Ishikawa (cell line): ENCODE data around the gene GPT2.

Source experiments
- CEBPB ChIP-seq: IDR thresholded peaks from 2 replicates; pipeline ENCODE4 v1.6.1; 2012
- CREB1 ChIP-seq: IDR thresholded peaks from 2 replicates; pipeline ENCODE4 v1.6.1; 2012; ENCODE audit warnings: low read depth
- EGR1 ChIP-seq: IDR thresholded peaks from 2 replicates; pipeline ENCODE4 v1.6.1; 2012
- EP300 ChIP-seq: IDR thresholded peaks from 2 replicates; pipeline ENCODE4 v1.6.1; 2012; ENCODE audit warnings: borderline replicate concordance
- FOXM1 ChIP-seq: IDR thresholded peaks from 2 replicates; pipeline ENCODE4 v1.6.1; 2012; ENCODE audit warnings: low read depth, borderline replicate concordance
- NFIC ChIP-seq: IDR thresholded peaks from 2 replicates; pipeline ENCODE4 v1.6.1; 2012
- RAD21 ChIP-seq: IDR thresholded peaks from 2 replicates; pipeline ENCODE4 v1.6.1; 2012; ENCODE audit warnings: low read depth
- TAF1 ChIP-seq: IDR thresholded peaks from 2 replicates; pipeline ENCODE4 v1.6.1; 2012; ENCODE audit warnings: low read depth, mild to moderate bottlenecking
- TCF12 ChIP-seq: IDR thresholded peaks from 2 replicates; pipeline ENCODE4 v1.6.1; 2012; ENCODE audit warnings: low read depth
- TEAD4 ChIP-seq: IDR thresholded peaks from 2 replicates; pipeline ENCODE4 v1.6.1; 2012
- YY1 ChIP-seq: IDR thresholded peaks from 2 replicates; pipeline ENCODE4 v1.6.1; 2012; ENCODE audit warnings: low read depth
- ZBTB7A ChIP-seq: IDR thresholded peaks from 2 replicates; pipeline ENCODE4 v1.6.1; 2012; ENCODE audit warnings: low read depth
- TF ChIP-seq, protein P1 (sequence below): IDR thresholded peaks from 2 replicates; pipeline ENCODE4 v1.6.1; 2012
- TF ChIP-seq, protein P2 (sequence below): IDR thresholded peaks from 2 replicates; pipeline ENCODE4 v1.6.1; 2012; ENCODE audit warnings: low read depth, mild to moderate bottlenecking
- TF ChIP-seq, protein P3 (sequence below): IDR thresholded peaks from 2 replicates; pipeline ENCODE4 v1.6.1; 2012

Gene GPT2

DNA sequence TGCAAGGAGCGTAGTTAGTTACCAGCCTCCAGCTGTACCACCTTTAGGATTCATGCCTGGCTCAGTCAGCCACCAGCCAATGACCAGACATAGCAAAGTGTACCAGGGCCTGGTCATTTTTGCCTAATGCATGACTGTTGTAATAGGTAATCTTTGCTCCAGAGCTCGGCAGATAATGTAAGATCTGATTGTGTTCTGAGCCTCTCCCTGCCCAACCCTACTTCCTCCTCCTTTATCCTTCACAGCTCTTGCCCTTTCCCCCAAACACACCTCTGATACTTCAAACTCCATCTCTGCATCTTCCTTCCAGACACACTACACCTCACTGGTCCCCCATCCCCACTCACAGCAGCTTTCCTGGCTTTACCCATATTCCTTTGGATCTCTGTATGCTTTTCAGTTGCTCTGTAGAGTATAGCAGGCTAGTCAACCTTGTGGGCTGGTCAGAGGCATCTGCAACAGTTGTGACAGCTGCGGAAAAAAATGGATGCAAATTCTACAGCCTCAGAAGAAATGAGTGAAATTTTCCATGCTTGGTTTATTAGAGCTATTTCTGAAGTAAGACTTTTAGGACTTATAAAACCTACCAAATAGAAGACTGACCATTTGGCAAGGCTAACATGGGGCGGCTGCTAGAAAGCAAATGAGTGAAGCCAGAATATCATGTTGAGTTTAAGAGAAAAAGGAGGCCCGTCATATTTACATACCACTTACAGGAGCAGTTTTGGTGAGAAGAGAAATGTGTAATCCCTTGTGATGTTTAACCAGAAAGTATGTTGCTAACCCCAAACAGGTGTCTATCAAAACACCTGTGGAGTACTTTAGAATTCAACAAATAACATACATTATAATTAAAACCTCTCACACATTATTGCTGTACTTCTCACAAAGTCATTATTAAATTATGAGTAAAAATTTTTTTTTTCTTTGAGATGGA, 33.3 kb upstream of the GPT2 start:
- TF ChIP-seq FOXM1 (no peak), TCF12 (no peak), YY1 (no peak), RAD21 (no peak), ZBTB7A (no peak), CEBPB (no peak), EP300 (no peak), TEAD4 (no peak), CREB1 (no peak), TAF1 (no peak), EGR1 (no peak), NFIC (no peak)
- TF ChIP-seq, protein P1, sequence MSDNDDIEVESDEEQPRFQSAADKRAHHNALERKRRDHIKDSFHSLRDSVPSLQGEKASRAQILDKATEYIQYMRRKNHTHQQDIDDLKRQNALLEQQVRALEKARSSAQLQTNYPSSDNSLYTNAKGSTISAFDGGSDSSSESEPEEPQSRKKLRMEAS = no peak
- TF ChIP-seq, protein P2, sequence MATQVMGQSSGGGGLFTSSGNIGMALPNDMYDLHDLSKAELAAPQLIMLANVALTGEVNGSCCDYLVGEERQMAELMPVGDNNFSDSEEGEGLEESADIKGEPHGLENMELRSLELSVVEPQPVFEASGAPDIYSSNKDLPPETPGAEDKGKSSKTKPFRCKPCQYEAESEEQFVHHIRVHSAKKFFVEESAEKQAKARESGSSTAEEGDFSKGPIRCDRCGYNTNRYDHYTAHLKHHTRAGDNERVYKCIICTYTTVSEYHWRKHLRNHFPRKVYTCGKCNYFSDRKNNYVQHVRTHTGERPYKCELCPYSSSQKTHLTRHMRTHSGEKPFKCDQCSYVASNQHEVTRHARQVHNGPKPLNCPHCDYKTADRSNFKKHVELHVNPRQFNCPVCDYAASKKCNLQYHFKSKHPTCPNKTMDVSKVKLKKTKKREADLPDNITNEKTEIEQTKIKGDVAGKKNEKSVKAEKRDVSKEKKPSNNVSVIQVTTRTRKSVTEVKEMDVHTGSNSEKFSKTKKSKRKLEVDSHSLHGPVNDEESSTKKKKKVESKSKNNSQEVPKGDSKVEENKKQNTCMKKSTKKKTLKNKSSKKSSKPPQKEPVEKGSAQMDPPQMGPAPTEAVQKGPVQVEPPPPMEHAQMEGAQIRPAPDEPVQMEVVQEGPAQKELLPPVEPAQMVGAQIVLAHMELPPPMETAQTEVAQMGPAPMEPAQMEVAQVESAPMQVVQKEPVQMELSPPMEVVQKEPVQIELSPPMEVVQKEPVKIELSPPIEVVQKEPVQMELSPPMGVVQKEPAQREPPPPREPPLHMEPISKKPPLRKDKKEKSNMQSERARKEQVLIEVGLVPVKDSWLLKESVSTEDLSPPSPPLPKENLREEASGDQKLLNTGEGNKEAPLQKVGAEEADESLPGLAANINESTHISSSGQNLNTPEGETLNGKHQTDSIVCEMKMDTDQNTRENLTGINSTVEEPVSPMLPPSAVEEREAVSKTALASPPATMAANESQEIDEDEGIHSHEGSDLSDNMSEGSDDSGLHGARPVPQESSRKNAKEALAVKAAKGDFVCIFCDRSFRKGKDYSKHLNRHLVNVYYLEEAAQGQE = no peak
- TF ChIP-seq, protein P3, sequence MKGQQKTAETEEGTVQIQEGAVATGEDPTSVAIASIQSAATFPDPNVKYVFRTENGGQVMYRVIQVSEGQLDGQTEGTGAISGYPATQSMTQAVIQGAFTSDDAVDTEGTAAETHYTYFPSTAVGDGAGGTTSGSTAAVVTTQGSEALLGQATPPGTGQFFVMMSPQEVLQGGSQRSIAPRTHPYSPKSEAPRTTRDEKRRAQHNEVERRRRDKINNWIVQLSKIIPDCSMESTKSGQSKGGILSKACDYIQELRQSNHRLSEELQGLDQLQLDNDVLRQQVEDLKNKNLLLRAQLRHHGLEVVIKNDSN = no peak

DNA sequence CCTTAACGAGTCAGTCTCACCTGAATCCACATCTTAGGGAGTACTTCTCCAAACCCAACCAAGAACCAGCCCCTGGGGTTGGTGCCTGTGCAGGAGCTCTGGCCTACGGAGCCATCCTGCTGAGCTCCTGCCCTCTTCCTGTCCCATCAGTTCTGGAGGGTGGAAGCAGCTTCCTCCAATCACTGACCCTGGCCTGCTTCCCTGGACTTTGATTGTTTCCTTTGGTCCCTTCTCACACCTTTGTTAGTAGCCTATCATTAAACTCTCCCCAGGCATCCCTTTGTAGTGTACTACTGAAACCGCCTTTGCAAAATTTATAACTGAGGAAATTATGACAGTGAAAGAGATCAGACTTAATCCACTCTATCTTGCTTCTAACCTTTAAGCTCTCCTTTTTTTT, 32.0 kb upstream of the GPT2 start:
- TF ChIP-seq EP300 = no peak
- no peak for TF ChIP-seq CREB1
- TF ChIP-seq YY1 = no peak
- TF ChIP-seq, protein P3 = no peak
- TF ChIP-seq TEAD4 = no peak
- no peak for TF ChIP-seq EGR1

DNA sequence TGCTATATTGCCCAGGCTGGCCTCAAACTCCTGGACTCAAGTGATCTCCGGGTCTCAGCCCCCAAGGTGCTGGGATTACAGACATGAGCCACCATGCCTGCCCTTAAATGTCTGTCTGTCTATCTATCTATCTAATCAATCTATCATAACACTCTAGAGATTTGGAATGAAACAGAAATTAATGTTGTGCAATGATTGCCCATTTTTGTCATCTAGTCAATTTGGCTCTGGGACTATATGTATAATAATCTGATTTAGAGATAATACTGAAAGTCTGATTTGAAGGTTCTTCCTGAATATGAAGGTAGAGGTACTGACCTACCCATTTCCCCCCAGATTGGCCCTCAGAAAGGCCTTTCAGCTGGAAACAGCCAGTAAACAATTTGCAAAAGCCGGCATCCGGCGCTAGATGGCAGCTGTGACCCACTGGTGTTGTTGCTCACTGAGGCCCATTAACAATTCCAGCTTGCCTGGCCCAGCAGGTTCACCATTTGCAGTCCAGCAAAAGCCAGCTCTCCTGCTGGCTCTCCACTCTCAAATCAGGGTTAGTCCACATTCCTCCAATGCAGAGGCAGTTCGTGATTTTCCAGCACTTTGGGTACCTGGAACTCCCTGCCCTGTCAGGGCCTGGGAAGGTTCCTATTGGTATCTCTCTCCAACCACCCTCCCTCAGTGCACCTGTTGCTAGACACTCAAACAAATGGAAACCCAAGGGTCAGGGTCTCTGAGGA, 30.3 kb upstream of the GPT2 start:
- no peak for TF ChIP-seq CEBPB
- TF ChIP-seq TEAD4 = no peak; the same call in 1 of the 2 replicates
- no peak for TF ChIP-seq FOXM1
- no peak for TF ChIP-seq YY1
- TF ChIP-seq RAD21 = peak; percentile 94
- TF ChIP-seq CREB1 = no peak
- TF ChIP-seq EGR1 = no peak
- TF ChIP-seq EP300 = no peak

DNA sequence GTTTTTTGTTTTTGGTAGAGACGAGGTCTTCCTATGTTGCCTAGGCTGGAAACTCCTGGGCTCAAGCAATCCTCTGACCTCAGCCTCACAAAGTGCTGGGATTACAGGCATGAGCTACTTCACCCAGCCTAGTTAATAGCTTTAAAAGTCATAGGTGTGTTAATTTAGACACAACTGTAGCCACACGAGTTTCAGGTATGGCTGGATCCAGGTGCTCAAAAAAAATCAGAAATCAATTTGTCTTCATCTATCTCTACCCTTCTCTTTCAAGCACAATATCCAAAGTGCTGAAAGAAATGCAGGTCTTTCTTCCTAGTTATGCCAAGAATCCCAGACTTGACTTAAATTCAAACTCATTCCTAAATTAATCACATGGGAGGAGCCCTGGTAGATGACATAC, 29.3 kb upstream of the GPT2 start:
- no peak for TF ChIP-seq TCF12
- TF ChIP-seq, protein P2 = no peak
- TF ChIP-seq, protein P1 = no peak
- no peak for TF ChIP-seq RAD21
- no peak for TF ChIP-seq NFIC
- TF ChIP-seq EP300 = no peak
- TF ChIP-seq TEAD4 = no peak
- no peak for TF ChIP-seq CREB1
- TF ChIP-seq FOXM1 = no peak
- TF ChIP-seq EGR1 = no peak

DNA sequence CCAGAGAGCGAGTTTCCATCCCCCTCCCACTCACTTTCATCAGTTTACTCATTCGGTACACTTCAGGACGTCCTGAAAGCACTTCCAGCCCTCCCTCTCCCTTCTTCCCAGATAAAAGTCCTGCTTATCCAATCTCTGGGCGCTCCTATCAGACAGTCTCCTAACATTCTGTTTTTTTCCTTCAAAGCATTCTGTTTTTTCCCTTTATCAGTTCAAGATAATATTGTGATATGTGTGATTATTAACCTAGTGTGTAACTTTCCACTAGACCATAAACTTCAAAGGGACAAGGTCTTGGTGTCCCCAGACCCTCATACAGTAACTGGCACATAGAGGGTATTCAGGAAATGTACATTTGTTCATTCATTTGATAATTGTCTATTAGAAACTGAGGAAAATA, 28.8 kb upstream of the GPT2 start:
- no peak for TF ChIP-seq TEAD4

DNA sequence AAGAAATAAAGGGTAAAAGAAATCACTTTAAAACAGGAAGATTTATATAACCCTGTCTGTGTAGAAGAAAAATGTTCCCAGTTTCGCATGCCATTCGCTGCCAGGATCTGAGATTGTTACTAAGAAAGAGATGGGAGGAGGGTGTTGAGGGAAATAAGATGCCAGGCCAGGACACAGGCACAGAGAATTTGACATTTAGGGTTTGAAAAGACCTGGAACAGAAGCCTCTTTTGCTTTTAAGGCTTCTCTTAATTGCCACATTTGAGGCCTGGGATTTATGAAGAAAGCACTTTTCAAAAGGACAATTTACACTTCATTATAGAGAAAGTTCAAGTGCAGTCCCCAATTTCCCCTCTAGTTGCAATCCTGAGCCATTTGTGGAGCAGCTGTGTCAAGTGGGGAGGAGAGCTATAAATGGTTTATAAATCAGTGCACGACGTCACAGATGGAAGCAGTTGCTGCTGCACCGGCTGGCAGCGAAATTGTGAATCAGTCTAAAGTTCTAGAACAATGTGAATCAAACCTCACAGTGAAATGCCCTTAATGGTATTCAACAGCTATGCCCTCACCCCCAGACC, 26.7 kb upstream of the GPT2 start:
- TF ChIP-seq, protein P1 = no peak
- TF ChIP-seq YY1 (no peak), FOXM1 (no peak), EGR1 (no peak), RAD21 (peak; percentile 54), TEAD4 (no peak), ZBTB7A (no peak), TAF1 (no peak)
